ENCODE data around the gene LYL1. TPM values are rescaled to one million over a fixed set of nuclear protein-coding genes. Genes with fewer than 3 reads are reported as not detected.

LYL1 gene
- polyA plus RNA-seq (2013), result 99.0 TPM

GRCh38 chr19:13102666-13103580, at the start of gene LYL1:
LYL1 (minus strand) TSS chr19:13102858; CDS start chr19:13101171, 1,687 bp downstream.
- peak; percentile 97 to 98 (median 98) for DNase-seq
- POLR2A ChIA-PET, result interaction anchor here (0.8 to 9.5 kb wide), 7 partner anchors 15 to 165 kb away, joined by 3 to 156 read pairs (median 4); partner anchors contain the start of genes CALR, IER2, NACC1 and STX10
- H3K4me3 ChIP-seq (ENCODE audit: control insufficient read depth in 1 of 7, extremely low read depth in 1 of 7, insufficient read depth in 4 of 7, low read depth in 2 of 7, low read length in 6 of 7), result peak within 1 kb of the TSS; percentile 79 to 100 (median 94)
- H3K36me3 ChIP-seq (ENCODE audit: control insufficient read depth in 4 of 4, insufficient read depth in 4 of 4, low read length in 3 of 4), result peaks cover 0 to 37% (median 13%) of the 10 kb centered on the region in 4 experiments
- H3K4me1 ChIP-seq (ENCODE audit: control extremely low read depth in 1 of 4, control insufficient read depth in 4 of 4, insufficient read depth in 4 of 4, low read length in 3 of 4), result peaks cover 3 to 73% (median 58%) of the 10 kb centered on the region in 4 experiments
- CTCF ChIA-PET, result interaction anchor here (1.3 to 4.2 kb wide), 3 partner anchors 13 to 89 kb away, joined by 3 to 25 read pairs (median 3); partner anchors contain the start of genes IER2, NACC1, STX10 and TRMT1
- peak within 1 kb of the TSS; percentile 90 to 95 for H3K27ac ChIP-seq (ENCODE audit: insufficient read depth in 1 of 2, low read depth in 1 of 2, low read length in 2 of 2, poor library complexity in 1 of 2, severe bottlenecking in 2 of 2)
- H3K27me3 ChIP-seq (replicated peaks in 2 of 5; ENCODE audit: control insufficient read depth in 4 of 5, insufficient read depth in 5 of 5, low read length in 4 of 5), result no peaks in the 10 kb centered on the region
- no peaks in the 10 kb centered on the region for H3K9me3 ChIP-seq (ENCODE audit: control extremely low read depth in 1 of 5, control insufficient read depth in 4 of 5, insufficient read depth in 2 of 5, low read depth in 1 of 5, low read length in 4 of 5)
- WGBS (ENCODE audit: insufficient coverage), result 0% methylated on average over 35 of the region's 47 CpGs

DNA sequence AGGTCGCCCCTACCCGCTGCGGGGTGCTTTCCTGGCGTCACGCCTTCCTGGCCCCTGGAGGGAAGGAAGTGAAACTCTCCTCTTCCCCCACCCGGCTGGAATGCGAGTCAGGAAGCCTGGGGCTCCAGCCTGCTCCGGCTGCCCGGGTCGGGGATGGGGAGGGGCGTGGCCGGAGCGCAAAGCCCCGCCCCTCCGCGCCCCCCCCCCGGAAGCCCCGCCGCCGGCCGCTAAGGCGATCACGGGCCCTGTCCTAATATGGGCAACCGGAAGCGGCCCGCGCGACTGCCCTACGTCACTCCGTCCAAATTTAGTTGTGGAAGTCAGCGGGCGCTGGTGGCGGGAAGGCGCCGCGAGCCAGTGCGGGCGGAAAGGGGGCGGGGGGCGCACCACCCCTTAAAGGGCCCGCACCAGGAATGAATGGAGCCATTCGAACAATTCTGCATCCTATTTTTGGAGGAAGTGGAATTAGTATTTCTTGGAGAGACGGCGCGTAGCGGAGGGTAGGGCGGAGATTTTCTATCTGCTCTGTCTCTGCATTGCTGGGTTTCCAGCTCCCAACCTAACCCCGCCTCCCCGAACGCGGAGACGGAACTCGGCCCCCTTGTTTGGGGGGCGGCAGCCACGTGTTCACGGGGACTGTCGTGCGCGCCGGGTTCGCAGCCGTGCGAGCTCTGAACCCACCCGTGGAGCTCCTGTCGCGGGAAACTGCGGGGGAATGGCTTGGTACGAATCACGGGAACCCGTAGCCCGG, 49.1 kb upstream of the LYL1 start:
- DNase-seq, result peak; percentile 93 to 98 (median 98)
- Histone ChIP-seq H3K4me3 (ENCODE audit: control insufficient read depth in 1 of 7, extremely low read depth in 1 of 7, insufficient read depth in 4 of 7, low read depth in 2 of 7, low read length in 6 of 7) (peak overlapping the region; percentile 81 to 99 (median 98)), H3K27me3 (replicated peaks in 2 of 5; ENCODE audit: control insufficient read depth in 4 of 5, insufficient read depth in 5 of 5, low read length in 4 of 5) (no peaks in the 10 kb centered on the region), H3K9me3 (ENCODE audit: control extremely low read depth in 1 of 5, control insufficient read depth in 4 of 5, insufficient read depth in 2 of 5, low read depth in 1 of 5, low read length in 4 of 5) (no peaks in the 10 kb centered on the region), H3K27ac (ENCODE audit: insufficient read depth in 1 of 2, low read depth in 1 of 2, low read length in 2 of 2, poor library complexity in 1 of 2, severe bottlenecking in 2 of 2) (peak overlapping the region; percentile 88 to 96), H3K4me1 (ENCODE audit: control extremely low read depth in 1 of 4, control insufficient read depth in 4 of 4, insufficient read depth in 4 of 4, low read length in 3 of 4) (peaks cover 0 to 62% (median 51%) of the 10 kb centered on the region in 4 experiments), H3K36me3 (ENCODE audit: control insufficient read depth in 4 of 4, insufficient read depth in 4 of 4, low read length in 3 of 4) (peaks cover 0 to 10% (median 3%) of the 10 kb centered on the region in 4 experiments)
- 0% methylated on average over 53 of the region's 71 CpGs for WGBS (ENCODE audit: insufficient coverage)
- ChIA-PET POLR2A (interaction anchor here (0.6 to 9.1 kb wide), 8 partner anchors 12 to 374 kb away, joined by 3 to 156 read pairs (median 5); partner anchors contain the start of genes LYL1 and NACC1), CTCF (interaction anchor here (0.8 to 2.0 kb wide), 10 partner anchors 12 to 176 kb away, joined by 3 to 10 read pairs (median 4); partner anchors contain the start of gene NACC1)

GRCh38 chr19:13150931-13151604, 48.4 kb upstream of the LYL1 start:
- WGBS (ENCODE audit: insufficient coverage), result 0% methylated on average over 15 of the region's 34 CpGs
- CTCF ChIA-PET, result interaction anchor here (0.6 to 1.4 kb wide), 4 partner anchors 13 to 185 kb away, joined by 3 to 4 read pairs (median 4); no protein-coding TSS in a partner anchor
- peak; percentile 16 to 63 (median 50) for DNase-seq
- POLR2A ChIA-PET, result interaction anchor here (0.7 to 9.1 kb wide), 8 partner anchors 12 to 111 kb away, joined by 3 to 156 read pairs (median 4); partner anchors contain the start of genes LYL1 and NACC1
- H3K27me3 ChIP-seq (replicated peaks in 2 of 5; ENCODE audit: control insufficient read depth in 4 of 5, insufficient read depth in 5 of 5, low read length in 4 of 5), result no peaks in the 10 kb centered on the region
- peaks cover 0 to 57% (median 44%) of the 10 kb centered on the region in 4 experiments for H3K4me1 ChIP-seq (ENCODE audit: control extremely low read depth in 1 of 4, control insufficient read depth in 4 of 4, insufficient read depth in 4 of 4, low read length in 3 of 4)
- peaks cover 0 to 12% (median 3%) of the 10 kb centered on the region in 4 experiments for H3K36me3 ChIP-seq (ENCODE audit: control insufficient read depth in 4 of 4, insufficient read depth in 4 of 4, low read length in 3 of 4)
- H3K4me3 ChIP-seq (ENCODE audit: control insufficient read depth in 1 of 7, extremely low read depth in 1 of 7, insufficient read depth in 4 of 7, low read depth in 2 of 7, low read length in 6 of 7), result peak overlapping the region; percentile 65 to 99 (median 92)
- H3K9me3 ChIP-seq (ENCODE audit: control extremely low read depth in 1 of 5, control insufficient read depth in 4 of 5, insufficient read depth in 2 of 5, low read depth in 1 of 5, low read length in 4 of 5), result no peaks in the 10 kb centered on the region
- H3K27ac ChIP-seq (ENCODE audit: insufficient read depth in 1 of 2, low read depth in 1 of 2, low read length in 2 of 2, poor library complexity in 1 of 2, severe bottlenecking in 2 of 2), result peak overlapping the region; percentile 88 to 96

- CTCF ChIA-PET, result interaction anchor here (0.6 to 1.4 kb wide), 6 partner anchors 14 to 185 kb away, joined by 3 to 4 read pairs (median 4); partner anchors contain the start of gene NACC1
- Histone ChIP-seq H3K9me3 (ENCODE audit: control extremely low read depth in 1 of 5, control insufficient read depth in 4 of 5, insufficient read depth in 2 of 5, low read depth in 1 of 5, low read length in 4 of 5) (no peaks in the 10 kb centered on the region), H3K36me3 (ENCODE audit: control insufficient read depth in 4 of 4, insufficient read depth in 4 of 4, low read length in 3 of 4) (peaks cover 0 to 13% (median 4%) of the 10 kb centered on the region in 4 experiments), H3K4me1 (ENCODE audit: control extremely low read depth in 1 of 4, control insufficient read depth in 4 of 4, insufficient read depth in 4 of 4, low read length in 3 of 4) (peaks cover 0 to 51% (median 37%) of the 10 kb centered on the region in 4 experiments), H3K27me3 (replicated peaks in 2 of 5; ENCODE audit: control insufficient read depth in 4 of 5, insufficient read depth in 5 of 5, low read length in 4 of 5) (no peaks in the 10 kb centered on the region), H3K27ac (ENCODE audit: insufficient read depth in 1 of 2, low read depth in 1 of 2, low read length in 2 of 2, poor library complexity in 1 of 2, severe bottlenecking in 2 of 2) (peak within 1 kb of the TSS; percentile 88 to 96), H3K4me3 (ENCODE audit: control insufficient read depth in 1 of 7, extremely low read depth in 1 of 7, insufficient read depth in 4 of 7, low read depth in 2 of 7, low read length in 6 of 7) (peak within 1 kb of the TSS; percentile 65 to 99 (median 92))
- under 1% methylated on average over 21 of the region's 51 CpGs for WGBS (ENCODE audit: insufficient coverage)
- POLR2A ChIA-PET, result interaction anchor here (0.7 to 9.1 kb wide), 10 partner anchors 13 to 112 kb away, joined by 3 to 156 read pairs (median 4); partner anchors contain the start of genes LYL1 and NACC1
- peak; percentile 95 to 97 (median 96) for DNase-seq
These were observed 47.7 kb upstream of the LYL1 start, which contains the start of the genes IER2 and STX10 for GRCh38 chr19:13150187-13150930. IER2 (plus strand) TSS chr19:13150411; CDS start chr19:13153187, 2,776 bp downstream. STX10 (minus strand) TSS chr19:13150375; CDS start chr19:13150173, 202 bp downstream.

- Histone ChIP-seq H3K9me3 (ENCODE audit: control extremely low read depth in 1 of 5, control insufficient read depth in 4 of 5, insufficient read depth in 2 of 5, low read depth in 1 of 5, low read length in 4 of 5) (no peaks in the 10 kb centered on the region), H3K36me3 (ENCODE audit: control insufficient read depth in 4 of 4, insufficient read depth in 4 of 4, low read length in 3 of 4) (peaks cover 0 to 17% (median 7%) of the 10 kb centered on the region in 4 experiments), H3K27me3 (replicated peaks in 2 of 5; ENCODE audit: control insufficient read depth in 4 of 5, insufficient read depth in 5 of 5, low read length in 4 of 5) (no peaks in the 10 kb centered on the region), H3K4me3 (ENCODE audit: control insufficient read depth in 1 of 7, extremely low read depth in 1 of 7, insufficient read depth in 4 of 7, low read depth in 2 of 7, low read length in 6 of 7) (peak overlapping the region; percentile 65 to 99 (median 92)), H3K4me1 (ENCODE audit: control extremely low read depth in 1 of 4, control insufficient read depth in 4 of 4, insufficient read depth in 4 of 4, low read length in 3 of 4) (peaks cover 0 to 47% (median 32%) of the 10 kb centered on the region in 4 experiments), H3K27ac (ENCODE audit: insufficient read depth in 1 of 2, low read depth in 1 of 2, low read length in 2 of 2, poor library complexity in 1 of 2, severe bottlenecking in 2 of 2) (peak overlapping the region in 1 of 2 experiments; percentile 96)
- ChIA-PET CTCF (interaction anchor here (0.6 to 1.4 kb wide), 5 partner anchors 15 to 184 kb away, joined by 3 to 4 read pairs (median 4); partner anchors contain the start of gene NACC1), POLR2A (interaction anchor here (1.0 to 9.1 kb wide), 7 partner anchors 14 to 97 kb away, joined by 3 to 156 read pairs (median 4); partner anchors contain the start of genes LYL1 and NACC1)
- DNase-seq, result peak; percentile 16 to 64 (median 51)
- under 1% methylated on average over 43 of the region's 46 CpGs for WGBS (ENCODE audit: insufficient coverage)
These were observed 47.0 kb upstream of the LYL1 start for GRCh38 chr19:13149628-13150186.

All from common myeloid progenitor, CD34-positive (primary cell).